ENCODE results near the gene IQGAP2. TPM values are rescaled to one million over a fixed set of nuclear protein-coding genes. Genes with fewer than 3 reads are reported as not detected.
A peak's percentile ranks its signal among the peaks of the same experiment; 100 is the strongest.

Gene IQGAP2
- total and polyA plus RNA-seq, 9 of the 15 experiments (the other 6 are each of a cell fraction or from before 2014, with no cell fraction given), result 8.7 to 23.2 (median 17.4) TPM

GRCh38 chr5:76403766-76404222, 709 bp downstream of the IQGAP2 start (continued):
- no peak for TF ChIP-seq TRIM25 (IDR thresholded peaks at IDR 0.05; ENCODE audit: borderline replicate concordance)
- peak; percentile 56 to 65; a peak in 3 of 4 replicates for TF ChIP-seq NRF1 (conservative IDR thresholded peaks at IDR 0.05 in 1 of 2, IDR thresholded peaks at IDR 0.05 in 1 of 2)
- TF ChIP-seq ZNF518B (CRISPR knock-in tag; IDR thresholded peaks at IDR 0.05), result no peak
- TF ChIP-seq FIP1L1 (IDR thresholded peaks at IDR 0.05; ENCODE audit: low read depth, low read length, poor library complexity, severe bottlenecking), result no peak
- no peak for TF ChIP-seq RB1 (IDR thresholded peaks at IDR 0.05; ENCODE audit: low read depth)
- TF ChIP-seq ZNF3 (CRISPR knock-in tag; IDR thresholded peaks at IDR 0.05), result no peak
- TF ChIP-seq RUNX1 (IDR thresholded peaks at IDR 0.05; ENCODE audit: low read depth), result no peak
- TF ChIP-seq SP1 (CRISPR knock-in tag; IDR thresholded peaks at IDR 0.05), result 0 out of 2 replicates have a peak, but pooled peaks have one; percentile 27
